GM23338 (cell line): ENCODE results near the gene DACT1. TPM values are rescaled to one million over a fixed set of nuclear protein-coding genes. Genes with fewer than 3 reads are reported as not detected.
A peak's percentile ranks its signal among the peaks of the same experiment; 100 is the strongest.

ENCODE experiments used
- ATAC-seq: fragments of 200-7000 bp; cut with Tn5 transposase; 3 replicates; pipeline ENCODE4 v1.9.1; 2020
- DNase-seq: peaks from one replicate; pipeline ENCODE4 v3.0.0-alpha.2; 2015; ENCODE audit warnings: low spot score
- H2AFZ ChIP-seq: fragments of 200-600 bp; sonication (generic); 2 replicates; pipeline ENCODE4 v1.8.0; 2016; ENCODE audit warnings: antibody characterized with exemption, mild to moderate bottlenecking, moderate library complexity
- H3F3A ChIP-seq: fragments of 200-600 bp; sonication (generic); replicated peaks from 2 replicates; pipeline ENCODE4 v1.8.0; 2017; ENCODE audit warnings: antibody characterized with exemption, mixed run types, low read depth
- H3K27ac ChIP-seq: fragments of 200-600 bp; sonication (generic); 2 replicates; pipeline ENCODE4 v1.6.1; 2016; ENCODE audit warnings: low read depth
- H3K27me3 ChIP-seq: fragments of 200-600 bp; sonication (generic); 2 replicates; pipeline ENCODE4 v1.8.0; 2016; ENCODE audit warnings: mild to moderate bottlenecking, mixed run types, moderate library complexity; ENCODE audit not compliant: insufficient read depth
- H3K36me3 ChIP-seq: fragments of 200-600 bp; sonication (generic); 2 replicates; pipeline ENCODE4 v1.8.0; 2016; ENCODE audit warnings: mild to moderate bottlenecking; ENCODE audit not compliant: insufficient read depth
- H3K4me1 ChIP-seq: fragments of 200-600 bp; sonication (generic); 2 replicates; pipeline ENCODE4 v1.8.0; 2016; ENCODE audit warnings: mild to moderate bottlenecking, moderate library complexity; ENCODE audit not compliant: insufficient read depth
- H3K4me2 ChIP-seq: fragments of 200-600 bp; sonication (generic); 2 replicates; pipeline ENCODE4 v1.7.1; 2017; ENCODE audit warnings: mixed run types
- H3K4me3 ChIP-seq: fragments of 200-600 bp; sonication (generic); 2 replicates; pipeline ENCODE4 v1.6.1; 2016; ENCODE audit warnings: mixed run types
- H3K79me2 ChIP-seq: fragments of 200-600 bp; sonication (generic); replicated peaks from 2 replicates; pipeline ENCODE4 v1.8.0; 2017; ENCODE audit warnings: mild to moderate bottlenecking; ENCODE audit not compliant: insufficient read depth
- H3K9me2 ChIP-seq: fragments of 200-600 bp; sonication (generic); 2 replicates; pipeline ENCODE4 v1.8.0; 2017; ENCODE audit not compliant: insufficient read depth
- H4K20me1 ChIP-seq: fragments of 200-600 bp; sonication (generic); replicated peaks from 2 replicates; pipeline ENCODE4 v1.8.0; 2017; ENCODE audit warnings: mild to moderate bottlenecking; ENCODE audit not compliant: insufficient read depth
- H3K27ac Mint-ChIP-seq: 2 replicates; pipeline ENCODE4 v1.8.0; 2020; ENCODE audit warnings: inconsistent platforms, mild to moderate bottlenecking, moderate library complexity, mixed read lengths
- H3K27me3 Mint-ChIP-seq: 3 replicates; pipeline ENCODE4 v1.8.0; 2022; ENCODE audit warnings: low read depth, mild to moderate bottlenecking, moderate library complexity, mixed read lengths, inconsistent platforms; ENCODE audit not compliant: insufficient read depth, poor library complexity
- H3K36me3 Mint-ChIP-seq: 3 replicates; pipeline ENCODE4 v1.8.0; 2021; ENCODE audit warnings: low read depth, mild to moderate bottlenecking, inconsistent platforms, moderate library complexity, mixed read lengths
- H3K4me1 Mint-ChIP-seq: 3 replicates; pipeline ENCODE4 v1.8.0; 2020; ENCODE audit warnings: mild to moderate bottlenecking, inconsistent platforms, mixed read lengths
- H3K4me3 Mint-ChIP-seq: 3 replicates; pipeline ENCODE4 v1.8.0; 2021; ENCODE audit warnings: moderate library complexity, mild to moderate bottlenecking, inconsistent platforms, mixed read lengths
- H3K9me3 Mint-ChIP-seq: 3 replicates; pipeline ENCODE4 v1.8.0; 2020; ENCODE audit warnings: moderate library complexity, mild to moderate bottlenecking, inconsistent platforms, mixed read lengths
- CTCF ChIP-seq, 2 experiments: fragments of 200-600 bp in 1 of 2; sonication (generic) in 1 of 2; conservative IDR thresholded peaks; 2 replicates each; pipeline versions ENCODE4 v1.5.1 to v1.6.1; 2016 to 2017; ENCODE audit warnings: antibody characterized with exemption in 2 of 2, low read depth in 2 of 2, mild to moderate bottlenecking in 2 of 2, moderate library complexity in 1 of 2
- ETS1 ChIP-seq: IDR thresholded peaks from 2 replicates; pipeline ENCODE4 v1.6.1; 2016; ENCODE audit warnings: antibody characterized with exemption
- EZH2 ChIP-seq: fragments of 200-600 bp; sonication (generic); IDR thresholded peaks from one replicate; pipeline ENCODE4 v1.8.0; 2017; ENCODE audit warnings: antibody characterized with exemption, mild to moderate bottlenecking, low read depth; ENCODE audit not compliant: unreplicated experiment
- JUNB ChIP-seq: IDR thresholded peaks from one replicate; pipeline ENCODE4 v1.6.1; 2016; ENCODE audit warnings: antibody characterized with exemption; ENCODE audit not compliant: unreplicated experiment
- ZNF331 ChIP-seq: fragments of 250-450 bp; sonication (Bioruptor Pico); IDR thresholded peaks from 2 replicates; pipeline ENCODE4 v1.5.0; 2020; ENCODE audit warnings: low read depth, mild to moderate bottlenecking, moderate library complexity
- ZNF462 ChIP-seq: fragments of 250-450 bp; sonication (Bioruptor Pico); IDR thresholded peaks from 2 replicates; pipeline ENCODE4 v1.5.0; 2020; ENCODE audit warnings: mild to moderate bottlenecking, moderate library complexity
- polyA plus RNA-seq: library from polyadenylated mRNA; unstranded; fragments of >200 nt; fragmentation: Nextera tagmentation; extraction: Ambion mirVana; gene quantifications from 2 replicates; pipeline ENCODE4 v1.2.1, GENCODE V29; 2016
- total RNA-seq: library from RNA; depleted of rRNA; stranded (reverse); fragments of >200 nt; shearing (Covaris generic); gene quantifications from 2 replicates; pipeline ENCODE4 v1.2.3, GENCODE V29; 2014

Gene DACT1
- total and polyA plus RNA-seq, 2 experiments from 2014 or later = 5.7 to 26.6 TPM

GRCh38 chr14:58640959-58641358, 3.2 kb downstream of the DACT1 start:
- Histone ChIP-seq H3K4me3 (no peak overlapping the region), H3K27me3 (peaks cover 26% of the 10 kb centered on the region), H3K9me2 (no peaks in the 10 kb centered on the region), H2AFZ (no peak overlapping the region), H3K79me2 (peaks cover 15% of the 10 kb centered on the region), H4K20me1 (0 out of 2 replicates have a peak, but pooled peaks cover 5% of the 10 kb centered on the region), H3K4me1 (peaks cover 21% of the 10 kb centered on the region), H3K27ac (no peak overlapping the region), H3K36me3 (peaks cover 7% of the 10 kb centered on the region; the same call in 1 of the 2 replicates), H3F3A (peaks cover 9% of the 10 kb centered on the region; the same call in 1 of the 2 replicates), H3K4me2 (no peak overlapping the region)
- TF ChIP-seq ZNF462 (CRISPR knock-in tag) (no peak), EZH2 (no peak), JUNB (no peak), ZNF331 (CRISPR knock-in tag) (no peak)
- Mint-ChIP-seq H3K4me1 (peaks cover 29% of the 10 kb centered on the region), H3K36me3 (peaks cover 45% of the 10 kb centered on the region), H3K27me3 (peaks cover 27% of the 10 kb centered on the region), H3K4me3 (no peak overlapping the region), H3K9me3 (no peaks in the 10 kb centered on the region; the same call in 2 of the 3 replicates), H3K27ac (no peak overlapping the region)
- no peak for ATAC-seq
- no peak for DNase-seq

- DNase-seq (no peak), ATAC-seq (no peak)
- peaks cover 8% of the 10 kb centered on the region; the same call in 1 of the 2 replicates for H3F3A ChIP-seq
- peaks cover 15% of the 10 kb centered on the region for H3K4me1 ChIP-seq
- H3K27ac ChIP-seq = no peak overlapping the region
- Mint-ChIP-seq H3K27me3 (peaks cover 27% of the 10 kb centered on the region), H3K4me1 (peaks cover 23% of the 10 kb centered on the region), H3K27ac (no peak overlapping the region), H3K9me3 (no peaks in the 10 kb centered on the region; the same call in 2 of the 3 replicates), H3K36me3 (peaks cover 48% of the 10 kb centered on the region), H3K4me3 (no peak overlapping the region)
- H2AFZ ChIP-seq = no peak overlapping the region
- H3K27me3 ChIP-seq = peaks cover 22% of the 10 kb centered on the region
- TF ChIP-seq ETS1 (no peak), CTCF (conservative IDR thresholded peaks at IDR 0.05; ENCODE audit: low read depth in 2 of 2) (peak; percentile 64 to 71)
- H3K36me3 ChIP-seq = peaks cover 7% of the 10 kb centered on the region; the same call in 1 of the 2 replicates
- no peak overlapping the region for H3K4me3 ChIP-seq
- H4K20me1 ChIP-seq = 0 out of 2 replicates have a peak, but pooled peaks cover 5% of the 10 kb centered on the region
- H3K9me2 ChIP-seq = no peaks in the 10 kb centered on the region
- H3K4me2 ChIP-seq = no peak overlapping the region
- H3K79me2 ChIP-seq = peaks cover 15% of the 10 kb centered on the region
These were observed 3.7 kb downstream of the DACT1 start for GRCh38 chr14:58641509-58641908.
